ENCODE data around the gene ZNF777.

DNA sequence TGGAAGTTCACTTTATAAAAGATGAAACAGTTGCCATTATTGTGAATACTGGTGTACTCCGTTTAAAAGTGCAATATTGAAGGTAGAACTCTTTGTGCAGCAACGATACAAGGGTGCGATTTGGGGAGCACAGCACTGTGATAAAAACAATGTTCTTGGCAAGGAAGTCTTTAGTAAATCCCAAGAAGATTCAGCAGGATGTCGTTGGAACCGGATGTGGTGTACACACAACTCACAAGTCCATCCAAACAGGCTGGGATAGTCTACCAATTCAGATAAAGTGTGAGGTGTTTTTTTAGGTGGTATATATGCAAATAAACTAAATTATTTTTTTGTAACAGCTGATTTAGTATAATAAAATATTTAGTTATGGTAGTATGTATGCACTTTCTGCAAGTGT lies 46.7 kb downstream of the ZNF777 start:
- TF ChIP-seq, protein P1, sequence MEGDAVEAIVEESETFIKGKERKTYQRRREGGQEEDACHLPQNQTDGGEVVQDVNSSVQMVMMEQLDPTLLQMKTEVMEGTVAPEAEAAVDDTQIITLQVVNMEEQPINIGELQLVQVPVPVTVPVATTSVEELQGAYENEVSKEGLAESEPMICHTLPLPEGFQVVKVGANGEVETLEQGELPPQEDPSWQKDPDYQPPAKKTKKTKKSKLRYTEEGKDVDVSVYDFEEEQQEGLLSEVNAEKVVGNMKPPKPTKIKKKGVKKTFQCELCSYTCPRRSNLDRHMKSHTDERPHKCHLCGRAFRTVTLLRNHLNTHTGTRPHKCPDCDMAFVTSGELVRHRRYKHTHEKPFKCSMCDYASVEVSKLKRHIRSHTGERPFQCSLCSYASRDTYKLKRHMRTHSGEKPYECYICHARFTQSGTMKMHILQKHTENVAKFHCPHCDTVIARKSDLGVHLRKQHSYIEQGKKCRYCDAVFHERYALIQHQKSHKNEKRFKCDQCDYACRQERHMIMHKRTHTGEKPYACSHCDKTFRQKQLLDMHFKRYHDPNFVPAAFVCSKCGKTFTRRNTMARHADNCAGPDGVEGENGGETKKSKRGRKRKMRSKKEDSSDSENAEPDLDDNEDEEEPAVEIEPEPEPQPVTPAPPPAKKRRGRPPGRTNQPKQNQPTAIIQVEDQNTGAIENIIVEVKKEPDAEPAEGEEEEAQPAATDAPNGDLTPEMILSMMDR (IDR thresholded peaks at IDR 0.05) = no peak
- TF ChIP-seq POLR2A (IDR thresholded peaks at IDR 0.05) = no peak

Data from adrenal gland (tissue), 5 donors.